ENCODE data around the gene RPP14. TPM values are rescaled to one million over a fixed set of nuclear protein-coding genes. Genes with fewer than 3 reads are reported as not detected.

RPP14 gene
- total and polyA plus RNA-seq, 2 of the 4 experiments (the other 2 are of a cell fraction): 6.6 to 7.8 TPM

- no peak overlapping the region for H2BK15ac ChIP-seq (ENCODE audit: low read depth, low read length)
- H2BK5ac ChIP-seq (ENCODE audit: low read depth, low read length, poor library complexity, severe bottlenecking): no peak overlapping the region
- H3K27me3 ChIP-seq (ENCODE audit: control insufficient read depth, insufficient read depth, low read length): no peaks in the 10 kb centered on the region
- H3K4me1 ChIP-seq (ENCODE audit: control insufficient read depth, insufficient read depth, low read length): no peaks in the 10 kb centered on the region
- H2AFZ ChIP-seq (replicated peaks; ENCODE audit: low read length, poor library complexity): no peak overlapping the region
- H3K4ac ChIP-seq (ENCODE audit: low read depth, low read length): no peak overlapping the region
- H2AK9ac ChIP-seq (replicated peaks; ENCODE audit: low read depth, low read length, poor library complexity): no peak overlapping the region
- H3K9me3 ChIP-seq (ENCODE audit: control insufficient read depth, insufficient read depth, low read length): no peaks in the 10 kb centered on the region
- POLR2A ChIA-PET (ENCODE audit: unreplicated experiment): no interaction called here
- H2BK120ac ChIP-seq (ENCODE audit: low read depth, low read length): no peak overlapping the region
- dilution Hi-C loops (cut with HindIII; ENCODE audit: low sequenced_read_pairs, unreplicated experiment): no loop called here
- no peak overlapping the region for H3K14ac ChIP-seq (replicated peaks; ENCODE audit: low read depth, low read length)
- no peak overlapping the region for H3K4me3 ChIP-seq (ENCODE audit: insufficient read depth, low read depth, low read length)
- no peak overlapping the region for H4K91ac ChIP-seq (ENCODE audit: insufficient read depth, low read depth, low read length)
- H3K27ac ChIP-seq (ENCODE audit: insufficient read depth, low read length): no peak overlapping the region
- no peak overlapping the region for H2BK20ac ChIP-seq (ENCODE audit: low read depth, low read length)
- peaks cover 13% of the 10 kb centered on the region; the same call in 1 of the 2 replicates for H4K20me1 ChIP-seq (ENCODE audit: insufficient read depth, low read length)
- peak; percentile 49; the same call in 1 of the 2 replicates for ATAC-seq (ENCODE audit: low read depth)
- no peak for TF ChIP-seq FOS (IDR thresholded peaks at IDR 0.05; ENCODE audit: low read depth, low read length)
- TF ChIP-seq, protein P1, sequence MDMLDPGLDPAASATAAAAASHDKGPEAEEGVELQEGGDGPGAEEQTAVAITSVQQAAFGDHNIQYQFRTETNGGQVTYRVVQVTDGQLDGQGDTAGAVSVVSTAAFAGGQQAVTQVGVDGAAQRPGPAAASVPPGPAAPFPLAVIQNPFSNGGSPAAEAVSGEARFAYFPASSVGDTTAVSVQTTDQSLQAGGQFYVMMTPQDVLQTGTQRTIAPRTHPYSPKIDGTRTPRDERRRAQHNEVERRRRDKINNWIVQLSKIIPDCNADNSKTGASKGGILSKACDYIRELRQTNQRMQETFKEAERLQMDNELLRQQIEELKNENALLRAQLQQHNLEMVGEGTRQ (IDR thresholded peaks at IDR 0.05; ENCODE audit: low read depth, low read length): no peak
- TF ChIP-seq CEBPB (IDR thresholded peaks at IDR 0.05; ENCODE audit: low read depth, low read length): no peak
- no peak for TF ChIP-seq BHLHE40 (IDR thresholded peaks at IDR 0.05; ENCODE audit: low read depth, low read length)
- TF ChIP-seq, protein P2, sequence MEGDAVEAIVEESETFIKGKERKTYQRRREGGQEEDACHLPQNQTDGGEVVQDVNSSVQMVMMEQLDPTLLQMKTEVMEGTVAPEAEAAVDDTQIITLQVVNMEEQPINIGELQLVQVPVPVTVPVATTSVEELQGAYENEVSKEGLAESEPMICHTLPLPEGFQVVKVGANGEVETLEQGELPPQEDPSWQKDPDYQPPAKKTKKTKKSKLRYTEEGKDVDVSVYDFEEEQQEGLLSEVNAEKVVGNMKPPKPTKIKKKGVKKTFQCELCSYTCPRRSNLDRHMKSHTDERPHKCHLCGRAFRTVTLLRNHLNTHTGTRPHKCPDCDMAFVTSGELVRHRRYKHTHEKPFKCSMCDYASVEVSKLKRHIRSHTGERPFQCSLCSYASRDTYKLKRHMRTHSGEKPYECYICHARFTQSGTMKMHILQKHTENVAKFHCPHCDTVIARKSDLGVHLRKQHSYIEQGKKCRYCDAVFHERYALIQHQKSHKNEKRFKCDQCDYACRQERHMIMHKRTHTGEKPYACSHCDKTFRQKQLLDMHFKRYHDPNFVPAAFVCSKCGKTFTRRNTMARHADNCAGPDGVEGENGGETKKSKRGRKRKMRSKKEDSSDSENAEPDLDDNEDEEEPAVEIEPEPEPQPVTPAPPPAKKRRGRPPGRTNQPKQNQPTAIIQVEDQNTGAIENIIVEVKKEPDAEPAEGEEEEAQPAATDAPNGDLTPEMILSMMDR (conservative IDR thresholded peaks at IDR 0.05; ENCODE audit: low read depth, low read length): no peak
- no peak for TF ChIP-seq MAFK (IDR thresholded peaks at IDR 0.05; ENCODE audit: low read depth, low read length)
- no peak for TF ChIP-seq POLR2A (IDR thresholded peaks at IDR 0.05; ENCODE audit: low read depth, low read length)
- TF ChIP-seq CHD1 (IDR thresholded peaks at IDR 0.05; ENCODE audit: low read depth, low read length): no peak
- TF ChIP-seq NFE2L2 (IDR thresholded peaks at IDR 0.05; ENCODE audit: low read depth, low read length): no peak
- TF ChIP-seq RCOR1 (IDR thresholded peaks at IDR 0.05; ENCODE audit: insufficient replicate concordance, low read length): no peak
- TF ChIP-seq ELK1 (IDR thresholded peaks at IDR 0.05; ENCODE audit: borderline replicate concordance, low read depth, low read length): no peak
- TF ChIP-seq MAZ (IDR thresholded peaks at IDR 0.05; ENCODE audit: borderline replicate concordance, low read depth, low read length): no peak
- no peak for TF ChIP-seq MXI1 (IDR thresholded peaks at IDR 0.05; ENCODE audit: borderline replicate concordance, low read depth, low read length)
- no peak for TF ChIP-seq RAD21 (IDR thresholded peaks at IDR 0.05; ENCODE audit: low read length)
- TF ChIP-seq RFX5 (IDR thresholded peaks at IDR 0.05; ENCODE audit: low read depth, low read length): no peak
- TF ChIP-seq SMC3 (IDR thresholded peaks at IDR 0.05; ENCODE audit: low read depth, low read length): no peak
- H2AK5ac ChIP-seq (ENCODE audit: low read depth, low read length): no peak overlapping the region
- peaks cover 19 to 32% of the 10 kb centered on the region in 2 experiments for H3K79me1 ChIP-seq (ENCODE audit: low read depth in 1 of 2, low read length in 2 of 2)
- BruUV-seq (replicated peaks): no TSS peak
- H3K23ac ChIP-seq (ENCODE audit: low read depth, low read length): no peak overlapping the region; the same call in 1 of the 2 replicates
- H3K36me3 ChIP-seq (ENCODE audit: control insufficient read depth, insufficient read depth, low read length): peaks cover 8% of the 10 kb centered on the region; the same call in 1 of the 2 replicates
- H3K9me1 ChIP-seq (ENCODE audit: insufficient read depth, low read length): peaks cover 6% of the 10 kb centered on the region; the same call in 1 of the 2 replicates
- H3K9ac ChIP-seq (ENCODE audit: low read depth, low read length): no peak overlapping the region
- no peak overlapping the region for H3K4me2 ChIP-seq (ENCODE audit: low read depth, low read length)
- no peak overlapping the region for H3K18ac ChIP-seq (ENCODE audit: low read depth, low read length)
- no peak overlapping the region for H4K5ac ChIP-seq (ENCODE audit: low read depth, low read length)
- no peak overlapping the region for H3K56ac ChIP-seq (ENCODE audit: extremely low read depth, insufficient read depth, low read length)
- in situ Hi-C loops (cut with MboI; ENCODE audit: low sequenced_read_pairs): no loop called here
- peak; percentile 34 for DNase-seq
- intact Hi-C loops (cut with micrococcal nuclease): no loop called here
- no peak overlapping the region for H4K8ac ChIP-seq (ENCODE audit: low read depth in 2 of 2, low read length in 2 of 2)
- WGBS, 2 experiments (ENCODE audit: extremely low coverage in 2 of 2, insufficient read length in 1 of 2): no CpG with 5 or more reads among the region's 1 CpG
- CTCF ChIA-PET: no interaction called here
Measured at GRCh38 chr3:58366699-58367098, 60.7 kb downstream of the RPP14 start.
